ENCODE data around the gene LRRC26. TPM values are rescaled to one million over a fixed set of nuclear protein-coding genes. Genes with fewer than 3 reads are reported as not detected.

Gene LRRC26
- total and polyA plus RNA-seq, 4 experiments from 2014 or later, result not detected

GRCh38 chr9:137214620-137215019 lies 44.8 kb upstream of the LRRC26 start:
- no peak overlapping the region for H3K27ac ChIP-seq (ENCODE audit: low read depth, low read length)
- no peaks in the 10 kb centered on the region for H3K9me3 Mint-ChIP-seq
- ChIA-PET CTCF (ENCODE audit: partially characterized antibody) (interaction anchor here (3.0 kb wide), 1 partner anchor 22 kb away, joined by 10 read pairs; no protein-coding TSS in a partner anchor), POLR2A (ENCODE audit: partially characterized antibody) (interaction anchor here (1.6 kb wide), 1 partner anchor 9 kb away, joined by 7 read pairs; the partner anchor contains the start of genes NDOR1 and TMEM203)
- H3K4me1 Mint-ChIP-seq, result peaks cover 0 to 1% (median 0%) of the 10 kb centered on the region in 4 donors
- no peaks in the 10 kb centered on the region for H3K9me3 ChIP-seq (ENCODE audit: control insufficient read depth in 1 of 2, low read length in 2 of 2)
- no peak overlapping the region for H3K4me3 ChIP-seq (ENCODE audit: low read length in 2 of 2)
- no peaks in the 10 kb centered on the region for H3K4me1 ChIP-seq (ENCODE audit: insufficient read depth, low read length)
- H3K36me3 ChIP-seq (ENCODE audit: insufficient read depth, low read length), result no peaks in the 10 kb centered on the region
- H3K4me3 Mint-ChIP-seq, result no peak overlapping the region
- no peaks in the 10 kb centered on the region for H3K36me3 Mint-ChIP-seq
- H3K27me3 ChIP-seq (ENCODE audit: insufficient read depth, low read length), result no peaks in the 10 kb centered on the region
- H3K27ac Mint-ChIP-seq, result peak overlapping the region in 1 of 7 donors; percentile 27
- DNase-seq, result no peak
- intact Hi-C loops (cut with micrococcal nuclease), result no loop called here
- H3K27me3 Mint-ChIP-seq, result no peaks in the 10 kb centered on the region

- Histone ChIP-seq H3K4me3 (ENCODE audit: low read length in 2 of 2) (no peak overlapping the region), H3K27ac (ENCODE audit: low read depth, low read length) (no peak overlapping the region), H3K27me3 (ENCODE audit: insufficient read depth, low read length) (no peaks in the 10 kb centered on the region), H3K36me3 (ENCODE audit: insufficient read depth, low read length) (no peaks in the 10 kb centered on the region), H3K4me1 (ENCODE audit: insufficient read depth, low read length) (no peaks in the 10 kb centered on the region), H3K9me3 (ENCODE audit: control insufficient read depth in 1 of 2, low read length in 2 of 2) (no peaks in the 10 kb centered on the region)
- no peak for DNase-seq
- H3K36me3 Mint-ChIP-seq, result peaks cover 0 to 4% of the 10 kb centered on the region in 2 donors
- intact Hi-C loops (cut with micrococcal nuclease), result no loop called here
- H3K4me3 Mint-ChIP-seq, result no peak overlapping the region
- H3K9me3 Mint-ChIP-seq, result no peaks in the 10 kb centered on the region
- H3K4me1 Mint-ChIP-seq, result peaks cover 0 to 4% (median 2%) of the 10 kb centered on the region in 4 donors
- peak overlapping the region in 1 of 7 donors; percentile 27 for H3K27ac Mint-ChIP-seq
- POLR2A ChIA-PET (ENCODE audit: partially characterized antibody), result interaction anchor here (1.6 kb wide), 1 partner anchor 8 kb away, joined by 7 read pairs; the partner anchor contains the start of genes NDOR1 and TMEM203
- no peaks in the 10 kb centered on the region for H3K27me3 Mint-ChIP-seq
- CTCF ChIA-PET (ENCODE audit: partially characterized antibody), result no interaction called here
These were observed 43.6 kb upstream of the LRRC26 start for GRCh38 chr9:137213160-137214060.

- Mint-ChIP-seq H3K4me3 (no peak overlapping the region), H3K27ac (no peak overlapping the region), H3K36me3 (peaks cover 2 to 6% of the 10 kb centered on the region in 2 donors), H3K4me1 (peaks cover under 1 to 7% (median 5%) of the 10 kb centered on the region in 4 donors), H3K9me3 (no peaks in the 10 kb centered on the region), H3K27me3 (no peaks in the 10 kb centered on the region)
- no peaks in the 10 kb centered on the region for H3K27me3 ChIP-seq (ENCODE audit: insufficient read depth, low read length)
- H3K4me3 ChIP-seq (ENCODE audit: low read length in 2 of 2), result no peak overlapping the region
- H3K36me3 ChIP-seq (ENCODE audit: insufficient read depth, low read length), result no peaks in the 10 kb centered on the region
- no peaks in the 10 kb centered on the region for H3K9me3 ChIP-seq (ENCODE audit: control insufficient read depth in 1 of 2, low read length in 2 of 2)
- ChIA-PET CTCF (ENCODE audit: partially characterized antibody) (no interaction called here), POLR2A (ENCODE audit: partially characterized antibody) (no interaction called here)
- H3K27ac ChIP-seq (ENCODE audit: low read depth, low read length), result no peak overlapping the region
- no peaks in the 10 kb centered on the region for H3K4me1 ChIP-seq (ENCODE audit: insufficient read depth, low read length)
- DNase-seq, result no peak
- intact Hi-C loops (cut with micrococcal nuclease), result no loop called here
These were observed 42.7 kb upstream of the LRRC26 start for GRCh38 chr9:137212520-137212919.

GRCh38 chr9:137211532-137211931 lies 41.7 kb upstream of the LRRC26 start:
- Mint-ChIP-seq H3K27me3 (no peaks in the 10 kb centered on the region), H3K36me3 (peaks cover 8 to 9% of the 10 kb centered on the region in 2 donors), H3K27ac (peak overlapping the region in 3 of 7 donors; percentile 35 to 71 (median 52)), H3K4me1 (peaks cover 11 to 17% (median 14%) of the 10 kb centered on the region in 4 donors), H3K9me3 (no peaks in the 10 kb centered on the region), H3K4me3 (no peak overlapping the region)
- POLR2A ChIA-PET (ENCODE audit: partially characterized antibody), result interaction anchor here (0.6 kb wide), 1 partner anchor 19 kb away, joined by 3 read pairs; no protein-coding TSS in a partner anchor
- H3K9me3 ChIP-seq (ENCODE audit: control insufficient read depth in 1 of 2, low read length in 2 of 2), result no peaks in the 10 kb centered on the region
- no peak overlapping the region for H3K27ac ChIP-seq (ENCODE audit: low read depth, low read length)
- intact Hi-C loops (cut with micrococcal nuclease), result no loop called here
- H3K4me1 ChIP-seq (ENCODE audit: insufficient read depth, low read length), result peaks cover 8% of the 10 kb centered on the region
- H3K4me3 ChIP-seq (ENCODE audit: low read length in 2 of 2), result no peak overlapping the region
- no peaks in the 10 kb centered on the region for H3K27me3 ChIP-seq (ENCODE audit: insufficient read depth, low read length)
- H3K36me3 ChIP-seq (ENCODE audit: insufficient read depth, low read length), result no peaks in the 10 kb centered on the region
- no peak for DNase-seq
- CTCF ChIA-PET (ENCODE audit: partially characterized antibody), result no interaction called here

DNA sequence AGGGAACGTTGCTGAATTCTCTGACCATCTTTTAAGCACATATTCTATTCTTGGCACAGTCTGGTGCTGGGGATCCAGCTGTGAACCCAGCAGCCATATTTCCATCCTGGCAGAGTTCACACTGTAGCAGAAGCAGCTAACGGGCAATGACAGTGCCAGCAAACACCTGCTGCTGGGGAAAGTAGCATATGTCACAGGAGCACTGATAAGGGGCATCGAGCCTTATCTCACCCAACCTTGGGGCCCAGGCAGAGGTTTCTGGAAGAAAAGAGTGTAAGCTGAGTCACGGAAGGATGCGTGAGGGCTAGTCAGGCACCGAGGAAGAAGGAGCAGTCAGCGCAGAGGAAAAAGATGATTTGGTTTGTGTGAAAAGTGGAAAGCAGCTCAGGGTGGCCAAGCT lies 36.8 kb upstream of the LRRC26 start:
- Histone ChIP-seq H3K9me3 (ENCODE audit: control insufficient read depth in 1 of 2, low read length in 2 of 2) (no peaks in the 10 kb centered on the region), H3K36me3 (ENCODE audit: insufficient read depth, low read length) (no peaks in the 10 kb centered on the region), H3K27me3 (ENCODE audit: insufficient read depth, low read length) (no peaks in the 10 kb centered on the region), H3K27ac (ENCODE audit: low read depth, low read length) (peak overlapping the region; percentile 94), H3K4me3 (ENCODE audit: low read length in 2 of 2) (peak overlapping the region in 1 of 2 donors; percentile 94), H3K4me1 (ENCODE audit: insufficient read depth, low read length) (peaks cover 43% of the 10 kb centered on the region)
- H3K9me3 Mint-ChIP-seq, result no peaks in the 10 kb centered on the region
- ChIA-PET CTCF (ENCODE audit: partially characterized antibody) (interaction anchor here (1.1 to 1.5 kb wide), 2 partner anchors 17 to 20 kb away, joined by 4 to 5 read pairs; partner anchors contain the start of gene RNF224), POLR2A (ENCODE audit: partially characterized antibody) (interaction anchor here (1.4 to 11.9 kb wide), 6 partner anchors 16 to 120 kb away, joined by 4 to 169 read pairs (median 8); partner anchors contain the start of genes ANAPC2, MAN1B1, NELFB and RNF208)
- H3K27ac Mint-ChIP-seq, result peak overlapping the region; percentile 83 to 96 (median 92)
- DNase-seq, result no peak
- H3K27me3 Mint-ChIP-seq, result no peaks in the 10 kb centered on the region
- peaks cover 9 to 15% of the 10 kb centered on the region in 2 donors for H3K36me3 Mint-ChIP-seq
- intact Hi-C loops (cut with micrococcal nuclease), result no loop called here
- H3K4me3 Mint-ChIP-seq, result peak overlapping the region; percentile 88 to 96 (median 94)
- H3K4me1 Mint-ChIP-seq, result peaks cover 26 to 49% (median 40%) of the 10 kb centered on the region in 4 donors

- H3K27me3 ChIP-seq (ENCODE audit: insufficient read depth, low read length), result no peaks in the 10 kb centered on the region
- H3K36me3 ChIP-seq (ENCODE audit: insufficient read depth, low read length), result no peaks in the 10 kb centered on the region
- ChIA-PET POLR2A (ENCODE audit: partially characterized antibody) (interaction anchor here (0.6 to 11.9 kb wide), 9 partner anchors 8 to 138 kb away, joined by 3 to 169 read pairs (median 5); partner anchors contain the start of genes ANAPC2, MAN1B1, NELFB and RNF208), CTCF (ENCODE audit: partially characterized antibody) (interaction anchor here (0.6 to 1.5 kb wide), 3 partner anchors 17 to 31 kb away, joined by 3 to 5 read pairs (median 4); partner anchors contain the start of genes ANAPC2 and SSNA1)
- H3K27ac Mint-ChIP-seq, result peak within 1 kb of the TSS; percentile 92 to 99 (median 96)
- H3K36me3 Mint-ChIP-seq, result peaks cover 9 to 18% of the 10 kb centered on the region in 2 donors
- H3K27me3 Mint-ChIP-seq, result no peaks in the 10 kb centered on the region
- H3K9me3 Mint-ChIP-seq, result no peaks in the 10 kb centered on the region
- intact Hi-C loops (cut with micrococcal nuclease), result loop anchor here (1.0 kb wide), 2 partner anchors 17 to 18 kb away; partner anchors contain the start of genes ANAPC2 and SSNA1
- no peaks in the 10 kb centered on the region for H3K9me3 ChIP-seq (ENCODE audit: control insufficient read depth in 1 of 2, low read length in 2 of 2)
- H3K4me1 Mint-ChIP-seq, result peaks cover 26 to 59% (median 48%) of the 10 kb centered on the region in 4 donors
- peaks cover 49% of the 10 kb centered on the region for H3K4me1 ChIP-seq (ENCODE audit: insufficient read depth, low read length)
- peak within 1 kb of the TSS; percentile 88 to 96 (median 94) for H3K4me3 Mint-ChIP-seq
- H3K4me3 ChIP-seq (ENCODE audit: low read length in 2 of 2), result peak within 1 kb of the TSS; percentile 90 to 94
- peak; percentile 89 to 93 (median 91) for DNase-seq
- peak within 1 kb of the TSS; percentile 94 for H3K27ac ChIP-seq (ENCODE audit: low read depth, low read length)
These were observed 35.5 kb upstream of the LRRC26 start, which contains the start of the genes NDOR1 and TMEM203 for GRCh38 chr9:137205126-137206069. TSS of gene NDOR1 (plus strand) at chr9:137205700. CDS start at chr9:137205778, 78 bp downstream. TSS of gene TMEM203 (minus strand) at chr9:137205648. CDS start at chr9:137205414, 234 bp downstream.

All from CD4-positive, alpha-beta memory T cell (primary cell).